Measurements from ENCODE around the gene GGA2. TPM values are rescaled to one million over a fixed set of nuclear protein-coding genes. Genes with fewer than 3 reads are reported as not detected.

The GGA2 gene
- total RNA-seq, 1 experiment from 2014 or later = 92.7 TPM

GRCh38 chr16:23497543-23497868 is 12.8 kb downstream of the GGA2 start:
- H3K36me3 Mint-ChIP-seq (ENCODE audit: insufficient read depth, unreplicated experiment) = peaks cover 59% of the 10 kb centered on the region

DNA sequence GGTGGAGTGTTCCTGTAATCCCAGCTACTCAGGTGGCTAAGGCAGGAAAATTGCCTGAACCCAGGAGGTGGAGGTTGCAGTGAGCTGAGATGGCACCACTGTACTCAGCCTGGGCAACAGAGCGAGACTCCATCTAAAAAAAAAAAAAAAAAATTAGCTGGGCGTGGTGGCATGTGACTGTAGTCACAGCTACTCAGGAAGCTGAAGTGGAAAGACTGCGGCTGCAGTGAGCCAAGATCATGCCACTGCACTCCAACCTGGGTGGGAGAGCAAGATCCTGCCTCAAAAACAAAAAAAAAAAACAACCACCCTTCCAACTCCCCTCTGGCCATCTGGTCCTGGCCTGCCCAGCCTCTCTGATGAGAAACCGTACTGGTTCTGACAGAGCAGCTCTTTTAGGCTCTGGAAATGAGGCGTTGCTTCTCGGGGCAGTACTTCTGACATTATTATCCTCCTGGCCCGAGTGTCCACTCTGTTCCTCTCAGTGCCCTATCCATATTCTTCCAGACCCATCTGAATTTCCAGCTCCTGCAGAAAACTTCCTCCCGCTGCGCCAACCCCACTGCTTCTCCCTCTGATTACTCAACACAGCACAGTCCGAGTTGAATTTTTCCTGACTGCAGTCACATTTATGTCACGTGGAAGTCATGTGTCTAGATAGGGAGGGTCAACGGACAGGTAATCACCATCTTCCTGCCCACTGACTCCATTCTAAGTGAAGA is 13.3 kb downstream of the GGA2 start:
- DNase-seq = peak; percentile 68 to 75
- Mint-ChIP-seq H3K9me3 (ENCODE audit: unreplicated experiment) (no peaks in the 10 kb centered on the region), H3K27ac (ENCODE audit: unreplicated experiment) (peak overlapping the region; percentile 92), H3K4me1 (ENCODE audit: low read depth, unreplicated experiment) (peaks cover 10% of the 10 kb centered on the region), H3K27me3 (ENCODE audit: insufficient read depth, unreplicated experiment) (no peaks in the 10 kb centered on the region), H3K36me3 (ENCODE audit: insufficient read depth, unreplicated experiment) (peaks cover 62% of the 10 kb centered on the region), H3K4me3 (ENCODE audit: unreplicated experiment) (peak overlapping the region; percentile 68)
- H3K4me1 ChIP-seq = peaks cover 11% of the 10 kb centered on the region; the same call in 1 of the 2 replicates
- H3K9me3 ChIP-seq = no peaks in the 10 kb centered on the region
- intact Hi-C loops (cut with micrococcal nuclease; ENCODE audit: unreplicated experiment) = no loop called here
- peak overlapping the region; percentile 13; the same call in 1 of the 2 replicates for H3K4me3 ChIP-seq (ENCODE audit: low read depth, low read length)
- H3K36me3 ChIP-seq (ENCODE audit: control insufficient read depth, insufficient read depth, low read length) = peaks cover 3% of the 10 kb centered on the region
- TF ChIP-seq, protein P1, sequence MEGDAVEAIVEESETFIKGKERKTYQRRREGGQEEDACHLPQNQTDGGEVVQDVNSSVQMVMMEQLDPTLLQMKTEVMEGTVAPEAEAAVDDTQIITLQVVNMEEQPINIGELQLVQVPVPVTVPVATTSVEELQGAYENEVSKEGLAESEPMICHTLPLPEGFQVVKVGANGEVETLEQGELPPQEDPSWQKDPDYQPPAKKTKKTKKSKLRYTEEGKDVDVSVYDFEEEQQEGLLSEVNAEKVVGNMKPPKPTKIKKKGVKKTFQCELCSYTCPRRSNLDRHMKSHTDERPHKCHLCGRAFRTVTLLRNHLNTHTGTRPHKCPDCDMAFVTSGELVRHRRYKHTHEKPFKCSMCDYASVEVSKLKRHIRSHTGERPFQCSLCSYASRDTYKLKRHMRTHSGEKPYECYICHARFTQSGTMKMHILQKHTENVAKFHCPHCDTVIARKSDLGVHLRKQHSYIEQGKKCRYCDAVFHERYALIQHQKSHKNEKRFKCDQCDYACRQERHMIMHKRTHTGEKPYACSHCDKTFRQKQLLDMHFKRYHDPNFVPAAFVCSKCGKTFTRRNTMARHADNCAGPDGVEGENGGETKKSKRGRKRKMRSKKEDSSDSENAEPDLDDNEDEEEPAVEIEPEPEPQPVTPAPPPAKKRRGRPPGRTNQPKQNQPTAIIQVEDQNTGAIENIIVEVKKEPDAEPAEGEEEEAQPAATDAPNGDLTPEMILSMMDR (IDR thresholded peaks at IDR 0.05; ENCODE audit: insufficient read depth in 1 of 2, low read depth in 1 of 2, low read length in 1 of 2, severe bottlenecking in 1 of 2, unreplicated experiment in 1 of 2) = no peak
- CTCF ChIA-PET = interaction anchor here (0.6 kb wide), 1 partner anchor 60 kb away, joined by 4 read pairs; the partner anchor contains the start of genes EARS2 and UBFD1
- POLR2A ChIA-PET = interaction anchor here (0.9 to 1.7 kb wide), 2 partner anchors 9 to 13 kb away, joined by 5 to 13 read pairs; partner anchors contain the start of gene GGA2
- no peaks in the 10 kb centered on the region for H3K27me3 ChIP-seq (replicated peaks; ENCODE audit: control insufficient read depth, insufficient read depth, low read length)
- TSS peak; percentile 66 for BruUV-seq (replicated peaks)

More at GRCh38 chr16:23497543-23497868, 12.8 kb downstream of the GGA2 start:
- Mint-ChIP-seq H3K9me3 (ENCODE audit: unreplicated experiment) (no peaks in the 10 kb centered on the region), H3K27ac (ENCODE audit: unreplicated experiment) (peak overlapping the region; percentile 92), H3K27me3 (ENCODE audit: insufficient read depth, unreplicated experiment) (no peaks in the 10 kb centered on the region), H3K4me1 (ENCODE audit: low read depth, unreplicated experiment) (peaks cover 10% of the 10 kb centered on the region), H3K4me3 (ENCODE audit: unreplicated experiment) (peak overlapping the region; percentile 68)
- TF ChIP-seq, protein P1 (IDR thresholded peaks at IDR 0.05; ENCODE audit: insufficient read depth in 1 of 2, low read depth in 1 of 2, low read length in 1 of 2, severe bottlenecking in 1 of 2, unreplicated experiment in 1 of 2) = no peak
- DNase-seq = no peak
- Histone ChIP-seq H3K4me3 (ENCODE audit: low read depth, low read length) (peak overlapping the region; percentile 31), H3K9me3 (no peaks in the 10 kb centered on the region), H3K4me1 (peaks cover 11% of the 10 kb centered on the region; the same call in 1 of the 2 replicates), H3K27me3 (replicated peaks; ENCODE audit: control insufficient read depth, insufficient read depth, low read length) (no peaks in the 10 kb centered on the region), H3K36me3 (ENCODE audit: control insufficient read depth, insufficient read depth, low read length) (peaks cover 3% of the 10 kb centered on the region)
- ChIA-PET POLR2A (interaction anchor here (0.9 to 1.7 kb wide), 2 partner anchors 8 to 13 kb away, joined by 5 to 13 read pairs; partner anchors contain the start of gene GGA2), CTCF (no interaction called here)
- intact Hi-C loops (cut with micrococcal nuclease; ENCODE audit: unreplicated experiment) = no loop called here
- BruUV-seq (replicated peaks) = TSS peak; percentile 100

DNA sequence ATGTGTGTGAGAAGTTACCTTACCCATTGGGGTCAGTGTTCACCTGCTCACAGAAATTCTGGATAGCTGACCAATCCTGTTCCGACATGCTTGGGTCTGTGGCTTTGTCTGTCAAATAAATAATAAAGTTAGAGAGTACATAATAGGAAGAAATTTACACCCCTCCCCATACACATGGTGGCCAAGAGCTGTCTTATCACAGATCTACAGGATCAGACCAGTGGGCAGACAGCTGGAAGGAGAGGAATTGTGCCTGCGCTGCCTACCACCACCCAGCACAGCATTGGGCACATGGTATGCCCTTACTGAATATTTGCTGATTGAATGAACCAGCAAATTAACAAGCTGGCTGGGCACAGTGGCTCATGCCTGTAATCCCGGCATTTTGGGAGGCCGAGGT is 14.6 kb downstream of the GGA2 start:
- CTCF ChIA-PET = no interaction called here
- H3K4me3 Mint-ChIP-seq (ENCODE audit: unreplicated experiment) = no peak overlapping the region
- no TSS peak for BruUV-seq (replicated peaks)

More for the DNA sequence above, 14.6 kb downstream of the GGA2 start:
- Mint-ChIP-seq H3K4me1 (ENCODE audit: low read depth, unreplicated experiment) (peaks cover 10% of the 10 kb centered on the region), H3K27ac (ENCODE audit: unreplicated experiment) (no peak overlapping the region), H3K36me3 (ENCODE audit: insufficient read depth, unreplicated experiment) (peaks cover 69% of the 10 kb centered on the region), H3K27me3 (ENCODE audit: insufficient read depth, unreplicated experiment) (no peaks in the 10 kb centered on the region), H3K9me3 (ENCODE audit: unreplicated experiment) (no peaks in the 10 kb centered on the region)
- DNase-seq = no peak
- no peak overlapping the region for H3K4me3 ChIP-seq (ENCODE audit: low read depth, low read length)
- peaks cover 2% of the 10 kb centered on the region; the same call in 1 of the 2 replicates for H3K36me3 ChIP-seq (ENCODE audit: control insufficient read depth, insufficient read depth, low read length)
- POLR2A ChIA-PET = no interaction called here
- H3K4me1 ChIP-seq = peaks cover 11% of the 10 kb centered on the region; the same call in 1 of the 2 replicates
- no peaks in the 10 kb centered on the region for H3K27me3 ChIP-seq (replicated peaks; ENCODE audit: control insufficient read depth, insufficient read depth, low read length)
- no peaks in the 10 kb centered on the region for H3K9me3 ChIP-seq
- intact Hi-C loops (cut with micrococcal nuclease; ENCODE audit: unreplicated experiment) = no loop called here
- TF ChIP-seq, protein P1 (IDR thresholded peaks at IDR 0.05; ENCODE audit: insufficient read depth in 1 of 2, low read depth in 1 of 2, low read length in 1 of 2, severe bottlenecking in 1 of 2, unreplicated experiment in 1 of 2) = no peak
